Endothelial cell of umbilical vein (primary cell): Measurements from ENCODE around the gene USP7. TPM values are rescaled to one million over a fixed set of nuclear protein-coding genes. Genes with fewer than 3 reads are reported as not detected.
"Not testable (repeated sequence)": the region's sequence is repeated elsewhere in the genome, so short reads cannot be mapped to it uniquely, and the experiment has no call there.

Experiments
- BruUV-seq: library from RNA; stranded (reverse); fragments of 400-500 nt; replicated peaks from 2 replicates; lab custom pipeline; 2021; lab: Mats Ljungman, UMichigan
- CTCF ChIA-PET: fragments of 300-600, 350-600 bp; sonication (Branson Sonifier 250); formaldehyde crosslinking; loops from one replicate; lab custom pipeline; 2021; ENCODE audit warnings: antibody characterized with exemption, inconsistent platforms; lab: Charles Lee
- POLR2A ChIA-PET: fragments of 300-600, 350-600 bp; sonication (Branson Sonifier 250); formaldehyde crosslinking; loops from one replicate; lab custom pipeline; 2021; ENCODE audit warnings: antibody characterized with exemption, inconsistent platforms; lab: Charles Lee
- DNase-seq: peaks from one replicate; pipeline ENCODE4 v3.0.0-alpha.2; 2011; ENCODE audit warnings: low read depth, low spot score
- FAIRE-seq: peaks from 2 replicates; lab custom pipeline; 2011; peaks lifted over from hg19 to GRCh38; lab: Jason Lieb, UNC
- H2AFZ ChIP-seq: 2 replicates; pipeline ENCODE4 v1.6.0; 2012; ENCODE audit warnings: low read depth, low read length, control low read depth, inconsistent platforms
- H3K27ac ChIP-seq: 2 replicates; pipeline ENCODE4 v1.5.1; 2011; ENCODE audit warnings: low read depth, mild to moderate bottlenecking, control low read depth, low read length, moderate library complexity; ENCODE audit not compliant: insufficient read depth
- H3K27me3 ChIP-seq, 2 experiments: 2 replicates each; pipeline versions ENCODE4 v1.6.0 to v1.6.1; 2011; ENCODE audit warnings: low read length in 2 of 2, mixed read lengths in 1 of 2; ENCODE audit not compliant: control insufficient read depth in 2 of 2, insufficient read depth in 2 of 2
- H3K36me3 ChIP-seq, 2 experiments: 2 replicates in 1 of 2; 3 replicates in 1 of 2; pipeline ENCODE4 v1.5.1; 2011; ENCODE audit warnings: low read length in 2 of 2, mild to moderate bottlenecking in 1 of 2, moderate library complexity in 1 of 2; ENCODE audit not compliant: control insufficient read depth in 2 of 2, insufficient read depth in 2 of 2; ENCODE audit errors: extremely low read depth in 1 of 2
- H3K4me1 ChIP-seq: 3 replicates; pipeline ENCODE4 v1.5.1; 2011; ENCODE audit warnings: mild to moderate bottlenecking, low read length; ENCODE audit not compliant: control insufficient read depth, insufficient read depth; ENCODE audit errors: extremely low read depth
- H3K4me2 ChIP-seq: 2 replicates; pipeline ENCODE4 v1.6.1; 2011; ENCODE audit warnings: low read length, control low read depth, mixed read lengths; ENCODE audit not compliant: insufficient read depth
- H3K4me3 ChIP-seq, 3 experiments: fragments of 200-600 bp in 1 of 3; sonication (generic), shearing (Covaris generic) in 1 of 3; replicated peaks in 1 of 3; 2 replicates each; pipeline ENCODE4 v1.5.1; 2011 to 2016; ENCODE audit warnings: control low read depth in 3 of 3, low read length in 3 of 3, mild to moderate bottlenecking in 2 of 3, inconsistent platforms in 1 of 3, low read depth in 1 of 3, moderate library complexity in 1 of 3; ENCODE audit not compliant: insufficient read depth in 1 of 3
- H3K79me2 ChIP-seq: 2 replicates; pipeline ENCODE4 v1.6.0; 2012; ENCODE audit warnings: low read length, inconsistent platforms; ENCODE audit not compliant: control insufficient read depth, insufficient read depth
- H3K9ac ChIP-seq: replicated peaks from 2 replicates; pipeline ENCODE3; 2011; ENCODE audit warnings: low read length, control low read depth; ENCODE audit not compliant: insufficient read depth; ENCODE audit errors: extremely low read depth
- H3K9me1 ChIP-seq: replicated peaks from 3 replicates; pipeline ENCODE4 v1.6.0; 2011; ENCODE audit warnings: mild to moderate bottlenecking, low read length; ENCODE audit not compliant: control insufficient read depth, insufficient read depth; ENCODE audit errors: extremely low read depth
- H3K9me3 ChIP-seq: replicated peaks from 2 replicates; pipeline ENCODE4 v1.5.1; 2012; ENCODE audit warnings: low read length, inconsistent platforms; ENCODE audit not compliant: control insufficient read depth, insufficient read depth
- H4K20me1 ChIP-seq: replicated peaks from 2 replicates; pipeline ENCODE3; 2011; ENCODE audit warnings: mild to moderate bottlenecking, low read length; ENCODE audit not compliant: control insufficient read depth, insufficient read depth; ENCODE audit errors: extremely low read depth
- CTCF ChIP-seq, 2 donors: IDR thresholded peaks; 1 replicate in 1 of 2; 2 replicates in 1 of 2; pipeline ENCODE4 v1.5.1; 2011; ENCODE audit warnings: low read length in 2 of 2, mild to moderate bottlenecking in 2 of 2, moderate library complexity in 2 of 2, control low read depth in 1 of 2, inconsistent platforms in 1 of 2, low read depth in 1 of 2; ENCODE audit not compliant: insufficient read depth in 1 of 2; ENCODE audit errors: extremely low read depth in 1 of 2
- EZH2 ChIP-seq: IDR thresholded peaks from 2 replicates; pipeline ENCODE4 v1.6.1; 2012; ENCODE audit warnings: borderline replicate concordance, low read depth, mild to moderate bottlenecking, moderate library complexity, low read length, inconsistent platforms; ENCODE audit not compliant: severe bottlenecking
- FOS ChIP-seq: IDR thresholded peaks from 2 replicates; pipeline ENCODE4 v1.6.1; 2011; ENCODE audit warnings: mild to moderate bottlenecking, low read length, moderate library complexity, borderline replicate concordance; ENCODE audit not compliant: insufficient read depth
- GATA2 ChIP-seq: IDR thresholded peaks from 2 replicates; pipeline ENCODE4 v1.7.0; 2011; ENCODE audit warnings: low read depth, mild to moderate bottlenecking, moderate library complexity, mixed read lengths, low read length; ENCODE audit not compliant: insufficient read length, insufficient read depth
- JUN ChIP-seq: IDR thresholded peaks from 2 replicates; pipeline ENCODE4 v1.6.1; 2011; ENCODE audit warnings: borderline replicate concordance, low read depth; ENCODE audit not compliant: insufficient read length, insufficient read depth
- MAX ChIP-seq: IDR thresholded peaks from 2 replicates; pipeline ENCODE4 v1.6.1; 2011; ENCODE audit not compliant: insufficient read depth, insufficient read length
- MYC ChIP-seq: IDR thresholded peaks from one replicate; pipeline ENCODE4 v1.6.1; 2011; ENCODE audit warnings: mild to moderate bottlenecking, low read depth, low read length
- POLR2A ChIP-seq: IDR thresholded peaks from 2 replicates; pipeline ENCODE4 v1.6.1; 2012; ENCODE audit warnings: low read depth, mild to moderate bottlenecking, control low read depth, low read length
- POLR2AphosphoS5 ChIP-seq: IDR thresholded peaks from 2 replicates; pipeline ENCODE4 v1.6.1; 2012; ENCODE audit warnings: low read depth, mild to moderate bottlenecking, control low read depth, low read length, moderate library complexity; ENCODE audit not compliant: insufficient read depth
- dilution Hi-C: fragments of 300-500 bp; cut with MboI; formaldehyde crosslinking; loops from one replicate; pipeline ENCODE4 v1.15.0; 2019; ENCODE audit warnings: low sequenced_read_pairs; ENCODE audit not compliant: extremely low pct_ligation_motif_present
- intact Hi-C: fragments of 100-400 bp; cut with micrococcal nuclease; formaldehyde crosslinking; loops from one replicate; pipeline ENCODE4 v1.10.0; 2022
- polyA plus RNA-seq, 4 experiments: library from polyadenylated mRNA; depleted of rRNA in 3 of 4; stranded (reverse) in 3 of 4; unstranded in 1 of 4; fragments of >200 nt; gene quantifications; 2 replicates each; pipeline versions ENCODE4 v1.2.1 to v1.2.3, GENCODE V29; 2011 to 2012; ENCODE audit warnings: missing spikeins in 1 of 4
- total RNA-seq: library from RNA; stranded (reverse); gene quantifications from 2 replicates; pipeline ENCODE4 v1.2.3, GENCODE V29; 2021

The USP7 gene
- total and polyA plus RNA-seq, 2 donors (not counting 3 experiments of a cell fraction or from before 2014, with no cell fraction given) = 17.7 to 130 TPM

GRCh38 chr16:8982816-8983215 is 19.1 kb upstream of the USP7 start:
- no peaks in the 10 kb centered on the region for H3K36me3 ChIP-seq
- no peaks in the 10 kb centered on the region for H4K20me1 ChIP-seq
- BruUV-seq = no TSS peak
- FAIRE-seq (no peak), DNase-seq (no peak)
- H3K4me1 ChIP-seq = no peaks in the 10 kb centered on the region
- no peaks in the 10 kb centered on the region for H3K79me2 ChIP-seq
- ChIA-PET POLR2A (no interaction called here), CTCF (interaction anchor here (0.5 to 1.1 kb wide), 3 partner anchors 26 to 97 kb away, joined by 3 read pairs; no protein-coding TSS in a partner anchor)
- dilution Hi-C loops = no loop called here
- no peak overlapping the region for H3K9ac ChIP-seq
- no peaks in the 10 kb centered on the region for H3K9me3 ChIP-seq
- no peak overlapping the region for H3K27ac ChIP-seq
- H3K9me1 ChIP-seq = no peaks in the 10 kb centered on the region
- H3K4me2 ChIP-seq = no peak overlapping the region
- intact Hi-C loops = no loop called here
- no peak overlapping the region for H2AFZ ChIP-seq
- no peak for TF ChIP-seq POLR2AphosphoS5
- no peak for TF ChIP-seq MAX
- TF ChIP-seq POLR2A = no peak
- no peak for TF ChIP-seq MYC
- no peak for TF ChIP-seq JUN
- no peak for TF ChIP-seq FOS
- TF ChIP-seq EZH2 = no peak
- TF ChIP-seq CTCF (IDR thresholded peaks at IDR 0.05; ENCODE audit: extremely low read depth in 1 of 2, insufficient read depth in 1 of 2, low read depth in 1 of 2, low read length in 2 of 2) = no peak
- no peak for TF ChIP-seq GATA2
- H3K4me3 ChIP-seq = no peak overlapping the region
- H3K27me3 ChIP-seq = no peaks in the 10 kb centered on the region

- H3K9me3 ChIP-seq, FAIRE-seq, DNase-seq, POLR2A ChIA-PET, H3K36me3 ChIP-seq, H3K4me1 ChIP-seq, H3K27me3 ChIP-seq, H3K79me2 ChIP-seq, H3K4me2 ChIP-seq, H3K27ac ChIP-seq, CTCF ChIA-PET, H2AFZ ChIP-seq, H3K9ac ChIP-seq, H3K9me1 ChIP-seq, dilution Hi-C loops, H4K20me1 ChIP-seq, BruUV-seq, intact Hi-C loops, H3K4me3 ChIP-seq: not testable (repeated sequence)
Measured at GRCh38 chr16:8981901-8982300, 18.2 kb upstream of the USP7 start.

GRCh38 chr16:8976189-8976588 is 12.5 kb upstream of the USP7 start:
- H3K79me2 ChIP-seq, H2AFZ ChIP-seq, intact Hi-C loops, CTCF ChIA-PET, H3K4me3 ChIP-seq, H3K27ac ChIP-seq, H3K4me2 ChIP-seq, POLR2A ChIA-PET, H3K9me3 ChIP-seq, BruUV-seq, H4K20me1 ChIP-seq, H3K27me3 ChIP-seq, DNase-seq, H3K9ac ChIP-seq, H3K9me1 ChIP-seq, dilution Hi-C loops, FAIRE-seq, H3K4me1 ChIP-seq, H3K36me3 ChIP-seq: not testable (repeated sequence)
